HEK293 (cell line): ENCODE data around the gene TMEM141.

ENCODE experiments used
- AEBP2 ChIP-seq: fragments of 450-650 bp; formaldehyde crosslinking; IDR thresholded peaks from 2 replicates; pipeline ENCODE4 v1.5.1; 2016; ENCODE audit warnings: missing biosample characterization, missing genetic modification characterization, borderline replicate concordance
- BCL6B ChIP-seq: fragments of 450-650 bp; formaldehyde crosslinking; IDR thresholded peaks from 2 replicates; pipeline ENCODE4 v1.5.1; 2017; ENCODE audit warnings: missing biosample characterization, missing genetic modification characterization
- CTCF ChIP-seq: fragments of 450-650 bp; formaldehyde crosslinking; IDR thresholded peaks from 2 replicates; pipeline ENCODE4 v1.5.1; 2016; ENCODE audit warnings: missing biosample characterization, missing genetic modification characterization
- KLF1 ChIP-seq: fragments of 450-650 bp; formaldehyde crosslinking; IDR thresholded peaks from 2 replicates; pipeline ENCODE4 v1.5.1; 2016; ENCODE audit warnings: missing biosample characterization, missing genetic modification characterization
- PRDM1 ChIP-seq: fragments of 450-650 bp; formaldehyde crosslinking; IDR thresholded peaks from 2 replicates; pipeline ENCODE4; 2016; ENCODE audit warnings: missing biosample characterization, missing genetic modification characterization
- SALL2 ChIP-seq: fragments of 450-650 bp; formaldehyde crosslinking; IDR thresholded peaks from 2 replicates; pipeline ENCODE4 v1.5.0; 2017; ENCODE audit warnings: missing biosample characterization, mild to moderate bottlenecking, missing genetic modification characterization, borderline replicate concordance
- YY1 ChIP-seq: fragments of 450-650 bp; formaldehyde crosslinking; IDR thresholded peaks from 2 replicates; pipeline ENCODE4 v1.5.1; 2018; ENCODE audit warnings: missing biosample characterization, missing genetic modification characterization
- ZBTB6 ChIP-seq: fragments of 450-650 bp; formaldehyde crosslinking; IDR thresholded peaks from 2 replicates; pipeline ENCODE4 v1.5.1; 2017; ENCODE audit warnings: missing biosample characterization, missing genetic modification characterization
- ZNF10 ChIP-seq: fragments of 450-650 bp; formaldehyde crosslinking; IDR thresholded peaks from 2 replicates; pipeline ENCODE4 v1.5.1; 2017; ENCODE audit warnings: missing biosample characterization, missing genetic modification characterization
- ZNF18 ChIP-seq: fragments of 450-650 bp; formaldehyde crosslinking; IDR thresholded peaks from 2 replicates; pipeline ENCODE4 v1.5.1; 2016; ENCODE audit warnings: missing biosample characterization, missing genetic modification characterization
- ZNF266 ChIP-seq: fragments of 450-650 bp; formaldehyde crosslinking; IDR thresholded peaks from 2 replicates; pipeline ENCODE4 v1.5.1; 2016; ENCODE audit warnings: missing biosample characterization, missing genetic modification characterization, low read depth
- ZNF302 ChIP-seq: fragments of 450-650 bp; formaldehyde crosslinking; IDR thresholded peaks from 2 replicates; pipeline ENCODE4 v1.5.1; 2016; ENCODE audit warnings: missing biosample characterization, missing genetic modification characterization, low read depth
- ZNF830 ChIP-seq: fragments of 450-650 bp; IDR thresholded peaks from 2 replicates; pipeline ENCODE4 v1.5.0; 2018; ENCODE audit warnings: missing biosample characterization, missing genetic modification characterization, low read depth, mild to moderate bottlenecking, moderate library complexity
- TF ChIP-seq, protein P1 (sequence below): fragments of 450-650 bp; formaldehyde crosslinking; IDR thresholded peaks from 2 replicates; pipeline ENCODE4 v1.5.1; 2017; ENCODE audit warnings: missing biosample characterization, missing genetic modification characterization

DNA sequence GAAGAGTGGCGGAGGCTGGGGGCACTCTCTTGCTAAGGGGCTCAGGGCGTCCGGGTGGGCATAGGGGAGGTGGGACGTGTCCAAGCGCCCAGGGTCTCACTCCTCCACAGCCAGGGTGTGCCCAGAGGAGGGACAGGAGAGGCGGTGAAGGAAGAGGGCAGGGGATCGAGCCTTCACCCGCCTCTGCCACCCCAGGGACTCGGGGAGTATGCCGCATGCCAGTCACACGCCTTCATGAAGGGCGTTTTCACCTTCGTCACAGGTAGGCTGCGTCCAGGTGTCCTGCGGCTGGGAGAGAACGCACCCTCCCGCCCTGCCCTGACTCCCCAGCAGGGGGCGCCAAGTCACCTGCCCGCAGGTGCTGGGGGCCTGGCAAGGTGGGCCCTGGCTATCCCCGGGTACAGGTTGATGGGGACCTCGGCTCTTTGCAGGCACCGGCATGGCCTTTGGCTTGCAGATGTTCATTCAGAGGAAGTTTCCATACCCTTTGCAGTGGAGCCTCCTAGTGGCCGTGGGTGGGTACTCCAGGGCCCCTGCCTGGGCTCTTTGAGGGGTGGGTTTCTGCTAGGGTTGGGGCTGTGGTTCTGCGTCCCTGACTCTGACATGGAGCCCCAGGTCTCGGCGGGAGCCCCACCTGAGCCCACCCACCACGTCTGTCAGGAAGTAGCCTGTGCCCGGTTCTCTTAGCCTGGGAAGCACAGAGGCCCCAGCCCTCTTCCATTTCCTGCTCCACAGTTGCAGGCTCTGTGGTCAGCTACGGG, 552 bp downstream of the TMEM141 start:
- no peak for TF ChIP-seq ZBTB6 (tag by site-specific recombination)
- no peak for TF ChIP-seq ZNF266
- no peak for TF ChIP-seq BCL6B (tag by site-specific recombination)
- peak; percentile 97 for TF ChIP-seq CTCF (tag by site-specific recombination)
- TF ChIP-seq ZNF18 (tag by site-specific recombination): no peak
- TF ChIP-seq ZNF10 (tag by site-specific recombination): no peak
- TF ChIP-seq ZNF830 (tag by site-specific recombination): no peak
- TF ChIP-seq, protein P1, sequence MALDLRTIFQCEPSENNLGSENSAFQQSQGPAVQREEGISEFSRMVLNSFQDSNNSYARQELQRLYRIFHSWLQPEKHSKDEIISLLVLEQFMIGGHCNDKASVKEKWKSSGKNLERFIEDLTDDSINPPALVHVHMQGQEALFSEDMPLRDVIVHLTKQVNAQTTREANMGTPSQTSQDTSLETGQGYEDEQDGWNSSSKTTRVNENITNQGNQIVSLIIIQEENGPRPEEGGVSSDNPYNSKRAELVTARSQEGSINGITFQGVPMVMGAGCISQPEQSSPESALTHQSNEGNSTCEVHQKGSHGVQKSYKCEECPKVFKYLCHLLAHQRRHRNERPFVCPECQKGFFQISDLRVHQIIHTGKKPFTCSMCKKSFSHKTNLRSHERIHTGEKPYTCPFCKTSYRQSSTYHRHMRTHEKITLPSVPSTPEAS (tag by site-specific recombination): no peak
- no peak for TF ChIP-seq PRDM1
- TF ChIP-seq YY1 (tag by site-specific recombination): no peak
- TF ChIP-seq SALL2 (tag by site-specific recombination): no peak
- no peak for TF ChIP-seq ZNF302 (tag by site-specific recombination)
- 0 out of 2 replicates have a peak, but pooled peaks have one; percentile 48 for TF ChIP-seq AEBP2 (tag by site-specific recombination)
- TF ChIP-seq KLF1 (tag by site-specific recombination): peak; percentile 30; the same call in 1 of the 2 replicates
